Heart left ventricle (tissue), 13 donors: ENCODE measurements around the gene LACRT.

Source experiments
- CTCF ChIP-seq, 12 donors: fragments of 200-600 bp; sonication (generic) in 4 of 12; IDR thresholded peaks; one replicate each; pipeline versions ENCODE4 v1.5.0 to v1.8.0; 2018 to 2022; ENCODE audit warnings: antibody characterized with exemption in 12 of 12, mild to moderate bottlenecking in 5 of 12
- POLR2A ChIP-seq, 2 donors: fragments of 450-650 bp; IDR thresholded peaks; one replicate each; pipeline ENCODE4 v1.6.1; 2017; ENCODE audit warnings: antibody characterized with exemption in 2 of 2, mild to moderate bottlenecking in 2 of 2, moderate library complexity in 2 of 2
- donor health status: ischemic (EF 13 %, LVEDD 7.1; RV severe dilation, severe dysfunction).
- donor health status: DM: no; HTN: yes; CAD: no.
- donor health status: DM: no; HTN: no; CAD: no.
- donor health status: ischemic (EF 25% LVEDD 6.9; RV normal size, moderate dysfunction).
- donor health status: ischemic (EF 25% LVEDD 5.7; RV mildly dilated, moderate dysfunction).
- donor health status: ischemic (EF 35%, LVEDD 5.7; RV mildly dilated, moderate dysfunction).
- donor health status: nonischemic (EF 11% LVEDD 7.7; RV severe dilation, severe dysfunction).
- donor health status: DM: yes; HTN: yes; CAD: no.
- donor health status: PGD.
- donor health status: ischemic (EF 29% LVEDD 5.4; RV normal size, mild dysfunction).
- donor health status: nonischemic (EF 23%, LVEDD 6.1; RV moderate dilation, normal function).

- TF ChIP-seq POLR2A (IDR thresholded peaks at IDR 0.05) (no peak), CTCF (IDR thresholded peaks at IDR 0.05) (no peak)
These were observed 30.3 kb downstream of the LACRT start for GRCh38 chr12:54604436-54604835.
